ENCODE measurements around the gene TMEM255A.

The TMEM255A gene

GRCh38 chrX:120269373-120270035 is 41.8 kb downstream of the TMEM255A start:
- DNase-seq (ENCODE audit: low read depth in 1 of 2, low spot score in 1 of 2) = no peak

GRCh38 chrX:120264341-120264740 is 46.9 kb downstream of the TMEM255A start:
- no peak for DNase-seq (ENCODE audit: low read depth in 1 of 2, low spot score in 1 of 2)

GRCh38 chrX:120262859-120263708 is 48.2 kb downstream of the TMEM255A start:
- no peak for DNase-seq (ENCODE audit: low read depth in 1 of 2, low spot score in 1 of 2)

GRCh38 chrX:120260369-120260768 is 50.9 kb downstream of the TMEM255A start:
- no peak for DNase-seq (ENCODE audit: low read depth in 1 of 2, low spot score in 1 of 2)

GRCh38 chrX:120253784-120254183 is 57.5 kb downstream of the TMEM255A start:
- no peak for DNase-seq (ENCODE audit: low read depth in 1 of 2, low spot score in 1 of 2)

GRCh38 chrX:120251471-120252011 is 59.7 kb downstream of the TMEM255A start:
- DNase-seq (ENCODE audit: low read depth in 1 of 2, low spot score in 1 of 2) = no peak

- peak; percentile 58 to 76 for DNase-seq (ENCODE audit: low read depth in 1 of 2, low spot score in 1 of 2)
These were observed 60.6 kb downstream of the TMEM255A start, which contains the start of gene ZBTB33 for GRCh38 chrX:120250522-120251271. TSS of gene ZBTB33 (plus strand) at chrX:120250812. CDS start at chrX:120253416, 2,604 bp downstream.

GRCh38 chrX:120244735-120245498 is 66.3 kb downstream of the TMEM255A start:
- DNase-seq (ENCODE audit: low read depth in 1 of 2, low spot score in 1 of 2) = peak; percentile 15 to 29

- DNase-seq (ENCODE audit: low read depth in 1 of 2, low spot score in 1 of 2) = no peak
These were observed 66.9 kb downstream of the TMEM255A start for GRCh38 chrX:120244395-120244734.

- DNase-seq (ENCODE audit: low read depth in 1 of 2, low spot score in 1 of 2) = no peak
These were observed 68.4 kb downstream of the TMEM255A start for GRCh38 chrX:120242813-120243212.

- no peak for DNase-seq (ENCODE audit: low read depth in 1 of 2, low spot score in 1 of 2)
These were observed 72.3 kb downstream of the TMEM255A start for GRCh38 chrX:120238933-120239332.

- no peak for DNase-seq (ENCODE audit: low read depth in 1 of 2, low spot score in 1 of 2)
These were observed 74.4 kb downstream of the TMEM255A start for GRCh38 chrX:120236687-120237479.

GRCh38 chrX:120235284-120235683 is 76.0 kb downstream of the TMEM255A start:
- DNase-seq (ENCODE audit: low read depth in 1 of 2, low spot score in 1 of 2) = no peak

- no peak for DNase-seq (ENCODE audit: low read depth in 1 of 2, low spot score in 1 of 2)
These were observed 82.9 kb downstream of the TMEM255A start for GRCh38 chrX:120228187-120228908.

GRCh38 chrX:120224388-120224787 is 86.9 kb downstream of the TMEM255A start:
- no peak for DNase-seq (ENCODE audit: low read depth in 1 of 2, low spot score in 1 of 2)

GRCh38 chrX:120223374-120223773 is 87.9 kb downstream of the TMEM255A start:
- DNase-seq (ENCODE audit: low read depth in 1 of 2, low spot score in 1 of 2) = no peak

GRCh38 chrX:120213438-120214265 is 97.6 kb downstream of the TMEM255A start:
- peak; percentile 15 to 17 for DNase-seq (ENCODE audit: low read depth in 1 of 2, low spot score in 1 of 2)
